ENCODE measurements around the gene ACSF3.

ACSF3 gene

GRCh38 chr16:89093602-89094251 lies at the start of gene ACSF3:
Gene ACSF3 (plus strand): TSS chr16:89093852. CDS start chr16:89100682, 6,830 bp downstream.
- DNase-seq: peak; percentile 75

- no peak for DNase-seq
These were observed 49.1 kb upstream of the ACSF3 start for GRCh38 chr16:89044418-89045180.

- DNase-seq: no peak
These were observed 48.4 kb upstream of the ACSF3 start for GRCh38 chr16:89045181-89045815.

- DNase-seq: no peak
These were observed 47.8 kb upstream of the ACSF3 start for GRCh38 chr16:89045881-89046280.

GRCh38 chr16:89046491-89046890 lies 47.2 kb upstream of the ACSF3 start:
- no peak for DNase-seq

- no peak for DNase-seq
These were observed 46.1 kb upstream of the ACSF3 start for GRCh38 chr16:89047331-89048089.

- DNase-seq: no peak
These were observed 45.4 kb upstream of the ACSF3 start for GRCh38 chr16:89048090-89048725.

GRCh38 chr16:89048871-89049422 lies 44.7 kb upstream of the ACSF3 start:
- no peak for DNase-seq

GRCh38 chr16:89049484-89050118 lies 44.1 kb upstream of the ACSF3 start:
- no peak for DNase-seq

GRCh38 chr16:89050119-89050867 lies 43.4 kb upstream of the ACSF3 start:
- no peak for DNase-seq

- DNase-seq: no peak
These were observed 42.8 kb upstream of the ACSF3 start for GRCh38 chr16:89050868-89051311.

- DNase-seq: no peak
These were observed 42.0 kb upstream of the ACSF3 start for GRCh38 chr16:89051521-89052166.

- no peak for DNase-seq
These were observed 41.3 kb upstream of the ACSF3 start for GRCh38 chr16:89052191-89052889.

- peak; percentile 28 for DNase-seq
These were observed 40.5 kb upstream of the ACSF3 start for GRCh38 chr16:89052890-89053724.

GRCh38 chr16:89053725-89054029 lies 40.0 kb upstream of the ACSF3 start:
- DNase-seq: no peak

- DNase-seq: no peak
These were observed 39.4 kb upstream of the ACSF3 start for GRCh38 chr16:89054261-89054661.

- no peak for DNase-seq
These were observed 38.9 kb upstream of the ACSF3 start for GRCh38 chr16:89054714-89055113.

GRCh38 chr16:89055313-89055712 lies 38.3 kb upstream of the ACSF3 start:
- DNase-seq: no peak

Data from CD4-positive, alpha-beta T cell treated with Interleukin-21 for 1 hour (primary cell).